Mononuclear cell (primary cell): ENCODE results near the gene RPS14. TPM values are rescaled to one million over a fixed set of nuclear protein-coding genes. Genes with fewer than 3 reads are reported as not detected.
A peak's percentile ranks its signal among the peaks of the same experiment; 100 is the strongest.
"Not testable (repeated sequence)": the region's sequence is repeated elsewhere in the genome, so short reads cannot be mapped to it uniquely, and the experiment has no call there.

ENCODE experiments used
- H3K27me3 ChIP-seq: 2 replicates; pipeline ENCODE4 v1.6.0; 2011; ENCODE audit warnings: low read length, control low read depth; ENCODE audit not compliant: insufficient read depth
- H3K4me1 ChIP-seq: 2 replicates; pipeline ENCODE4 v1.5.1; 2011; ENCODE audit warnings: mild to moderate bottlenecking, low read length, control low read depth; ENCODE audit not compliant: insufficient read depth
- H3K4me3 ChIP-seq: 2 replicates; pipeline ENCODE4 v1.5.1; 2011; ENCODE audit warnings: mild to moderate bottlenecking, low read length, moderate library complexity
- H3K9me3 ChIP-seq: 2 replicates; pipeline ENCODE4 v1.5.1; 2011; ENCODE audit warnings: low read depth, mild to moderate bottlenecking, control low read depth, low read length
- total RNA-seq: library from RNA; depleted of rRNA; stranded (reverse); fragments of >200 nt; gene quantifications from one replicate; pipeline ENCODE4 v1.2.3, GENCODE V29; 2012

Gene RPS14
- total RNA-seq, 1 donor = 4,450 TPM

GRCh38 chr5:150460781-150461180, 11.2 kb upstream of the RPS14 start:
- Histone ChIP-seq H3K4me3 (no peak overlapping the region), H3K4me1 (peaks cover 37% of the 10 kb centered on the region), H3K27me3 (no peaks in the 10 kb centered on the region), H3K9me3 (no peaks in the 10 kb centered on the region)

- H3K4me3 ChIP-seq = no peak overlapping the region
- no peaks in the 10 kb centered on the region for H3K9me3 ChIP-seq
- peaks cover 50% of the 10 kb centered on the region for H3K4me1 ChIP-seq
- H3K27me3 ChIP-seq = no peaks in the 10 kb centered on the region
These were observed 9.4 kb upstream of the RPS14 start for GRCh38 chr5:150458802-150459557.

- no peaks in the 10 kb centered on the region for H3K27me3 ChIP-seq
- peaks cover 63% of the 10 kb centered on the region for H3K4me1 ChIP-seq
- no peak overlapping the region for H3K4me3 ChIP-seq
- H3K9me3 ChIP-seq = no peaks in the 10 kb centered on the region
These were observed 8.2 kb upstream of the RPS14 start for GRCh38 chr5:150457562-150458240.

GRCh38 chr5:150457121-150457520, 7.6 kb upstream of the RPS14 start:
- H3K9me3 ChIP-seq = no peaks in the 10 kb centered on the region
- no peaks in the 10 kb centered on the region for H3K27me3 ChIP-seq
- no peak overlapping the region for H3K4me3 ChIP-seq
- peaks cover 65% of the 10 kb centered on the region for H3K4me1 ChIP-seq

GRCh38 chr5:150454492-150455229, 5.1 kb upstream of the RPS14 start:
- Histone ChIP-seq H3K9me3 (no peaks in the 10 kb centered on the region), H3K27me3 (no peaks in the 10 kb centered on the region)

GRCh38 chr5:150454027-150454426, 4.5 kb upstream of the RPS14 start:
- H3K4me1 ChIP-seq = peaks cover 46% of the 10 kb centered on the region
- H3K9me3 ChIP-seq, H3K27me3 ChIP-seq, H3K4me3 ChIP-seq: not testable (repeated sequence)

More at GRCh38 chr5:150454492-150455229, 5.1 kb upstream of the RPS14 start:
- Histone ChIP-seq H3K4me3 (no peak overlapping the region), H3K4me1 (peaks cover 49% of the 10 kb centered on the region)

GRCh38 chr5:150452914-150453313, 3.4 kb upstream of the RPS14 start:
- H3K9me3 ChIP-seq = no peaks in the 10 kb centered on the region
- peaks cover 55% of the 10 kb centered on the region for H3K4me1 ChIP-seq
- H3K4me3 ChIP-seq = no peak overlapping the region
- no peaks in the 10 kb centered on the region for H3K27me3 ChIP-seq

- H3K9me3 ChIP-seq = no peaks in the 10 kb centered on the region
- H3K27me3 ChIP-seq = no peaks in the 10 kb centered on the region
- H3K4me3 ChIP-seq = no peak overlapping the region
- peaks cover 50% of the 10 kb centered on the region for H3K4me1 ChIP-seq
These were observed 2.1 kb upstream of the RPS14 start for GRCh38 chr5:150451594-150451993.

GRCh38 chr5:150448952-150449516, 505 bp downstream of the RPS14 start:
- Histone ChIP-seq H3K4me3 (peak overlapping the region; percentile 79), H3K4me1 (peaks cover 36% of the 10 kb centered on the region), H3K9me3 (no peaks in the 10 kb centered on the region), H3K27me3 (no peaks in the 10 kb centered on the region)

- Histone ChIP-seq H3K27me3 (no peaks in the 10 kb centered on the region), H3K4me3 (peak overlapping the region; percentile 79), H3K4me1 (peaks cover 29% of the 10 kb centered on the region), H3K9me3 (no peaks in the 10 kb centered on the region)
These were observed 1.2 kb downstream of the RPS14 start for GRCh38 chr5:150448334-150448733.

GRCh38 chr5:150447188-150447587, 2.4 kb downstream of the RPS14 start:
- no peaks in the 10 kb centered on the region for H3K9me3 ChIP-seq
- H3K4me3 ChIP-seq = no peak overlapping the region
- H3K27me3 ChIP-seq = no peaks in the 10 kb centered on the region
- peaks cover 21% of the 10 kb centered on the region for H3K4me1 ChIP-seq

GRCh38 chr5:150446583-150446982, 3.0 kb downstream of the RPS14 start:
- Histone ChIP-seq H3K27me3 (no peaks in the 10 kb centered on the region), H3K4me1 (peaks cover 21% of the 10 kb centered on the region), H3K9me3 (no peaks in the 10 kb centered on the region), H3K4me3 (no peak overlapping the region)

- no peak overlapping the region for H3K4me3 ChIP-seq
- no peaks in the 10 kb centered on the region for H3K27me3 ChIP-seq
These were observed 3.5 kb downstream of the RPS14 start for GRCh38 chr5:150446088-150446487.

GRCh38 chr5:150444770-150445169, 4.8 kb downstream of the RPS14 start:
- Histone ChIP-seq H3K4me1 (peaks cover 21% of the 10 kb centered on the region), H3K4me3 (no peak overlapping the region), H3K9me3 (no peaks in the 10 kb centered on the region), H3K27me3 (no peaks in the 10 kb centered on the region)

More at GRCh38 chr5:150446088-150446487, 3.5 kb downstream of the RPS14 start:
- H3K9me3 ChIP-seq = no peaks in the 10 kb centered on the region
- H3K4me1 ChIP-seq = peaks cover 21% of the 10 kb centered on the region
